ENCODE results near the gene CDH12.

The CDH12 gene

GRCh38 chr5:21918451-21918850 is 934.7 kb downstream of the CDH12 start:
- no peak for DNase-seq

GRCh38 chr5:21910731-21911130 is 942.4 kb downstream of the CDH12 start:
- peak; percentile 28 for DNase-seq

GRCh38 chr5:21895766-21896350 is 957.3 kb downstream of the CDH12 start:
- DNase-seq = no peak

- no peak for DNase-seq
Measured at GRCh38 chr5:21893161-21893560, 960.0 kb downstream of the CDH12 start.

GRCh38 chr5:21889581-21889980 is 963.6 kb downstream of the CDH12 start:
- no peak for DNase-seq

GRCh38 chr5:21882074-21882745 is 970.9 kb downstream of the CDH12 start:
- no peak for DNase-seq

GRCh38 chr5:21880164-21880563 is 973.0 kb downstream of the CDH12 start:
- DNase-seq = no peak

GRCh38 chr5:21862986-21863385 is 990.2 kb downstream of the CDH12 start:
- DNase-seq = peak; percentile 56

GRCh38 chr5:21858441-21858840 is 994.7 kb downstream of the CDH12 start:
- no peak for DNase-seq

- no peak for DNase-seq
Measured at GRCh38 chr5:21856987-21857386, 996.2 kb downstream of the CDH12 start.

GRCh38 chr5:21847300-21847699 is 1005.8 kb downstream of the CDH12 start:
- DNase-seq = no peak

- DNase-seq = no peak
Measured at GRCh38 chr5:21844960-21845359, 1008.2 kb downstream of the CDH12 start.

GRCh38 chr5:21834863-21835262 is 1018.3 kb downstream of the CDH12 start:
- DNase-seq = no peak

GRCh38 chr5:21831145-21831787 is 1021.9 kb downstream of the CDH12 start:
- no peak for DNase-seq

GRCh38 chr5:21826884-21827283 is 1026.3 kb downstream of the CDH12 start:
- no peak for DNase-seq

GRCh38 chr5:21823588-21823987 is 1029.6 kb downstream of the CDH12 start:
- DNase-seq = no peak

- DNase-seq = no peak
Measured at GRCh38 chr5:21823076-21823574, 1030.0 kb downstream of the CDH12 start.

- DNase-seq = no peak
Measured at GRCh38 chr5:21820527-21820926, 1032.6 kb downstream of the CDH12 start.

- DNase-seq = no peak
Measured at GRCh38 chr5:21818370-21818720, 1034.8 kb downstream of the CDH12 start.

GRCh38 chr5:21817668-21818369 is 1035.3 kb downstream of the CDH12 start:
- DNase-seq = peak; percentile 62

- peak; percentile 77 for DNase-seq
Measured at GRCh38 chr5:21810737-21811316, 1042.3 kb downstream of the CDH12 start.

GRCh38 chr5:21809611-21810010 is 1043.5 kb downstream of the CDH12 start:
- DNase-seq = no peak

- DNase-seq = peak; percentile 90
Measured at GRCh38 chr5:21807953-21808352, 1045.2 kb downstream of the CDH12 start.

Measured in DMS53 (cell line).